ENCODE data around the gene HSPA1L.

Gene HSPA1L

DNA sequence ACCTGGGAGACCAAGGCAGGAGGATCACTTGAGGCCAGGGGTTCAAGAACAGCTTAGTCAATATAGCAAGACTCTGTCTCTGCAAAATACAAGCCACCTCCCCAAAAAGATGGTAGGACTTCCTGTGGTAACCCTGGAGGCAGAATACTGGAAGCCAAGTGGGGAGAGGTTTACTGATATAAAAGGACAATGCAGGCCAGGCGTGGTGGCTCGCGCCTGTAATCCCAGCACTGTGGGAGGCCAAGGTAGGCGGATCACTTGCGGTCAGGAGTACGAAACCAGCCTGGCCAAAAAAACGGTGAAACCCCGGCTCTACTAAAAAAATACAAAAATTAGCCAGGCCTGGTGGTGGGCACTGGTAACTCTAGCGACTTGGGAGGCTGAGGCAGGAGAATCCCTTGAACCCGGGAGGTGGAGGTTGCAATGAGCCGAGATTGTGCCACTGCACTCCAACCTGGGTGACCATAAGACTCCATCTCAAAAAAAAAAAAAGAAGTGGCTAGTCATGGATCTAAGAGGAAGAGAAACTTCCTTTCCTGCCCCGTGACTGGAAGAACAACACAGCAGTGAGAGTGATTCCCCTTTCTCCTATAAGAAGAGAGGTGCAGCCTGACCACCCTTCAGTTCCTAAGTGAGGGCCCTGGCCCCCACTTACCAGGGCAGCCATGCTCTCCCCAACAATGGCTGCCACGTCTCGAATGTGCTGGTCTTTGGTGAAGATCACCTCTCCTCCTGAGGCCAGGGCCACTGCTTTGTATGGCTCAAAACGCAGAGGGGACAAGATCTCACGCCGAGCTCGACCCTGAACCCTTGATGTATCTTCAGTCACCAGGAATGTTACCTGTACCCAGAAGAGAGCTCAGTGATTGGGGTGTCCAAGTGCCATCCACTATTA is 46.5 kb downstream of the HSPA1L start:
- TF ChIP-seq, protein P1, sequence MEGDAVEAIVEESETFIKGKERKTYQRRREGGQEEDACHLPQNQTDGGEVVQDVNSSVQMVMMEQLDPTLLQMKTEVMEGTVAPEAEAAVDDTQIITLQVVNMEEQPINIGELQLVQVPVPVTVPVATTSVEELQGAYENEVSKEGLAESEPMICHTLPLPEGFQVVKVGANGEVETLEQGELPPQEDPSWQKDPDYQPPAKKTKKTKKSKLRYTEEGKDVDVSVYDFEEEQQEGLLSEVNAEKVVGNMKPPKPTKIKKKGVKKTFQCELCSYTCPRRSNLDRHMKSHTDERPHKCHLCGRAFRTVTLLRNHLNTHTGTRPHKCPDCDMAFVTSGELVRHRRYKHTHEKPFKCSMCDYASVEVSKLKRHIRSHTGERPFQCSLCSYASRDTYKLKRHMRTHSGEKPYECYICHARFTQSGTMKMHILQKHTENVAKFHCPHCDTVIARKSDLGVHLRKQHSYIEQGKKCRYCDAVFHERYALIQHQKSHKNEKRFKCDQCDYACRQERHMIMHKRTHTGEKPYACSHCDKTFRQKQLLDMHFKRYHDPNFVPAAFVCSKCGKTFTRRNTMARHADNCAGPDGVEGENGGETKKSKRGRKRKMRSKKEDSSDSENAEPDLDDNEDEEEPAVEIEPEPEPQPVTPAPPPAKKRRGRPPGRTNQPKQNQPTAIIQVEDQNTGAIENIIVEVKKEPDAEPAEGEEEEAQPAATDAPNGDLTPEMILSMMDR (IDR thresholded peaks at IDR 0.05; ENCODE audit: extremely low read depth, insufficient read depth, missing control alignments), result no peak
- in situ Hi-C loops (cut with MboI; ENCODE audit: low pct_unique_long_range_greater_than_20kb, low sequenced_read_pairs, unreplicated experiment), result no loop called here
- no peak for DNase-seq (ENCODE audit: low spot score)

- in situ Hi-C loops (cut with MboI; ENCODE audit: low pct_unique_long_range_greater_than_20kb, low sequenced_read_pairs, unreplicated experiment), result no loop called here
- TF ChIP-seq, protein P1 (IDR thresholded peaks at IDR 0.05; ENCODE audit: extremely low read depth, insufficient read depth, missing control alignments), result no peak
- no peak for DNase-seq (ENCODE audit: low spot score)
These were observed 47.9 kb downstream of the HSPA1L start for GRCh38 chr6:31767096-31767645.

DNA sequence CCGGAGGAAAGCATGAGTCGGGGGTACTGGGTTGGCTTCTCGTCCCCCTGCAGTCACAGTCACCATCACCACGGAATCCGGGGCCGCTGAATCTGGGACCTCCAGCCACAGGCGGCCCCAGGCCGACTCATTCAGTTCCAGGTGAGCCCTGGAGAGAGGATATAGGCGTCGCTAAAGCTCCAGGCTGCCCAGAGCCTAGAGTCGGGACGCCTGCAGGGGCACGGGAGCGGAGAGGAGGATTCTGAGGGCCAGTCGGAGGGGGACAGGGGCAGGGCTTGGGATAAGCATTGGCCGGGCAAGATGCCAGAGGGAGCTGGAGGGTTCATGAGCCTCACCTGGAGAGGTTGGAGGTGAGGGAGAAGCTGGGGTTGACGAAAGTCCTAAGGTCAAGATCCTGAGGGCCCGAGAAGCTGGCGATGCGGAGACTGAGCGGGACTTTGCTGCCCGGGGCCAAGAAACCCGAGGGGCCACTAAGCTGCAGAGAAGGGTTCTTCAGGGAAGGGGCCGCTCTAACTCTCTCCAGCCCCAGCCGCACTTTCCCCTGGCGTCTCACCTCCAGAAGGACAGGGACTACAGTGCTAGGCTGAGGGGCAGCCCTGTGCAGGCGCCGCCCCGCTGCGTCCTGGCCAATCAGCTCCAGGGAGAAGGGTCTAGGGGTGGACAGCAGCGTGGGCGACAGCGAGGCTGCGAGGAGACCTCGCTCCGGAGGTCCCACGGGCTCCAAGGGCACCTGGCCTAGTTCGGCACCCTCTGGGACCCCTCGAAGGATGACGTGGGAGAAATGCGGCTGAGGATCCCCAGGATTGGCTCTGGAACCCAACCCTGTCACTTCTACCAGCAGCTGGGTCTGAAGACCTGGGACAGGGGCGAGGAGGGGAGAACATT is 48.9 kb downstream of the HSPA1L start:
- DNase-seq (ENCODE audit: low spot score), result no peak
- TF ChIP-seq, protein P1 (IDR thresholded peaks at IDR 0.05; ENCODE audit: extremely low read depth, insufficient read depth, missing control alignments), result no peak
- in situ Hi-C loops (cut with MboI; ENCODE audit: low pct_unique_long_range_greater_than_20kb, low sequenced_read_pairs, unreplicated experiment), result no loop called here

- TF ChIP-seq, protein P1 (IDR thresholded peaks at IDR 0.05; ENCODE audit: extremely low read depth, insufficient read depth, missing control alignments), result no peak
- in situ Hi-C loops (cut with MboI; ENCODE audit: low pct_unique_long_range_greater_than_20kb, low sequenced_read_pairs, unreplicated experiment), result no loop called here
- no peak for DNase-seq (ENCODE audit: low spot score)
These were observed 49.5 kb downstream of the HSPA1L start for GRCh38 chr6:31765559-31765909.

DNA sequence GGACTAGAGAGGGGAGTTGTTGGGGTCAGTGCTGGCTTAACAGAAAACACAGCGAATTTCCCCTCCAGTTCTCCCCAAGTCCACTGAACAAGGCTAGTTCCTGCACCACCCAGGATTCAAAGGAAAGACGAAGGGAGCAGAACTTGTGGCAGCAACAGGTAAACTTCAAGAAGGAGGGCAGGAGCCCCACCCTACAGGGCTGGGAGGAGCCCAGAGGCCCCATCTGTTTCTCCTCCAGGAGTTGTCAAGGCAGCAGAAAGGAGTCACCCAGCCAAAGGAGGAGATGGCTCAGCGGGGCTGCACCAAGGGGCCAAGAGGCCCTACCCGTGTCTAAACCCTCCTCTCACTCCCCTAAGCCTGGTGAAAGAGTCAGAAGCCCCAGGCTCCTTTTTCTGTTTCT is 50.9 kb downstream of the HSPA1L start:
- in situ Hi-C loops (cut with MboI; ENCODE audit: low pct_unique_long_range_greater_than_20kb, low sequenced_read_pairs, unreplicated experiment), result no loop called here
- DNase-seq (ENCODE audit: low spot score), result no peak
- TF ChIP-seq, protein P1 (IDR thresholded peaks at IDR 0.05; ENCODE audit: extremely low read depth, insufficient read depth, missing control alignments), result no peak

DNA sequence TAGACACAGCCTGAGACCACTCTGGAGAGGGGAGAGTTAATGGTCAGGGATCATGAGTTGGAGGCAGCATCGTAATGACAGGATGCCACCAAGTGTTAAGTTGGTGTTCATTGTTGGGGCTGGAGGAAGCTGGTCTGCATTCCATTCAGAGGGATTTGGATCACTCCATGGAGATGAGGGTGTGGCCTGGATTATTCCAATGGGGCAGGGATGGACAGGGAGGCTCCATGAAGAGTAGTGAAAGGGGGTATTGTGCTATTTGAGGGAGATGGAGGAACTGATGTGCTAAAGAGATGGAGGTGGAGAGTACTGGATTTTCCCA is 51.5 kb downstream of the HSPA1L start:
- in situ Hi-C loops (cut with MboI; ENCODE audit: low pct_unique_long_range_greater_than_20kb, low sequenced_read_pairs, unreplicated experiment), result no loop called here
- TF ChIP-seq, protein P1 (IDR thresholded peaks at IDR 0.05; ENCODE audit: extremely low read depth, insufficient read depth, missing control alignments), result no peak
- DNase-seq (ENCODE audit: low spot score), result no peak

Measured in GM13977 (cell line).